ENCODE data around the gene SLC45A1. TPM values are rescaled to one million over a fixed set of nuclear protein-coding genes. Genes with fewer than 3 reads are reported as not detected.

SLC45A1 gene
- total RNA-seq, 1 experiment from 2014 or later, result 13.8 TPM

GRCh38 chr1:8351693-8352470 lies 34.0 kb downstream of the SLC45A1 start:
- peaks cover 0 to 22% of the 10 kb centered on the region in 2 experiments; a peak in 3 of 4 replicates for H3K4me1 ChIP-seq (ENCODE audit: control insufficient read depth in 1 of 2, insufficient read depth in 2 of 2, low read length in 2 of 2)
- ATAC-seq, result peak; percentile 71
- no peaks in the 10 kb centered on the region for H3K27me3 ChIP-seq (ENCODE audit: insufficient read depth, low read length)
- intact Hi-C loops (cut with micrococcal nuclease), result no loop called here
- H4K20me1 ChIP-seq (ENCODE audit: insufficient read depth), result no peaks in the 10 kb centered on the region
- no peak for DNase-seq (ENCODE audit: low read depth, low spot score)
- H3K4me2 ChIP-seq (ENCODE audit: low read length), result 0 out of 2 replicates have a peak overlapping the region, but pooled peaks have one; percentile 5
- H3K9ac ChIP-seq (ENCODE audit: low read length), result no peak overlapping the region
- H3K4me3 ChIP-seq (replicated peaks in 1 of 2; ENCODE audit: low read depth in 1 of 2, low read length in 2 of 2), result no peak overlapping the region
- no peaks in the 10 kb centered on the region for H3K9me2 ChIP-seq (ENCODE audit: insufficient read depth)
- peak; percentile 60 for TF ChIP-seq RAD21 (IDR thresholded peaks at IDR 0.05; ENCODE audit: low read depth)
- peak; percentile 61 to 90 (median 89); a peak in 5 of 6 replicates for TF ChIP-seq CTCF (IDR thresholded peaks at IDR 0.05 in 2 of 3, conservative IDR thresholded peaks at IDR 0.05 in 1 of 3; ENCODE audit: borderline replicate concordance in 1 of 3, insufficient read depth in 1 of 3, low read depth in 2 of 3, low read length in 2 of 3)
- TF ChIP-seq CEBPB (IDR thresholded peaks at IDR 0.05; ENCODE audit: low read depth), result no peak
- peak; percentile 10 for TF ChIP-seq YY1 (IDR thresholded peaks at IDR 0.05; ENCODE audit: extremely low read depth, insufficient replicate concordance, low read depth, low read length)
- no peak for TF ChIP-seq ZNF274 (IDR thresholded peaks at IDR 0.05; ENCODE audit: low read depth, low read length)
- H3K27ac ChIP-seq (ENCODE audit: low read depth, low read length), result peak overlapping the region; percentile 36; the same call in 1 of the 2 replicates
- no peaks in the 10 kb centered on the region for H3K9me3 ChIP-seq (ENCODE audit: control insufficient read depth in 1 of 2, insufficient read depth in 1 of 2, low read depth in 1 of 2, low read length in 2 of 2)
- BruUV-seq (replicated peaks), result no TSS peak
- H2AFZ ChIP-seq (ENCODE audit: low read depth, low read length, poor library complexity, severe bottlenecking), result no peak overlapping the region
- RAD21 ChIA-PET (ENCODE audit: low non-redundant PET in 1 of 2, low total read pairs in 2 of 2, uncharacterized antibody in 2 of 2, unreplicated experiment in 2 of 2), result interaction anchor here in 1 of 2 experiments (0.5 to 0.6 kb wide), 2 partner anchors 20 to 1203 kb away, joined by 4 to 5 read pairs; no protein-coding TSS in a partner anchor
- H3K36me3 ChIP-seq (ENCODE audit: control insufficient read depth in 1 of 2, insufficient read depth in 2 of 2, low read length in 2 of 2), result peaks cover 4 to 6% of the 10 kb centered on the region in 2 experiments; a peak in 2 of 4 replicates
- no peaks in the 10 kb centered on the region for H3K79me2 ChIP-seq (ENCODE audit: insufficient read depth, low read length)
- CTCF ChIA-PET, result interaction anchor here (0.9 to 3.2 kb wide), 4 partner anchors 371 to 497 kb away, joined by 3 to 35 read pairs (median 10); no protein-coding TSS in a partner anchor
- POLR2A ChIA-PET, result no interaction called here

All from HCT116 (cell line).